SK-N-SH (cell line): ENCODE data around the gene DUSP3. TPM values are rescaled to one million over a fixed set of nuclear protein-coding genes. Genes with fewer than 3 reads are reported as not detected.

Experiments used
- CTCF ChIA-PET: fragments of 300-600, 350-600 bp; formaldehyde crosslinking; extraction: SDS; loops from one replicate; lab custom pipeline; 2021; lab: Yijun Ruan, JAX
- POLR2A ChIA-PET: fragments of 350-600 bp; sonication (Branson Sonifier 250); formaldehyde crosslinking; extraction: SDS; loops from one replicate; lab custom pipeline; 2020; ENCODE audit warnings: antibody characterized with exemption, inconsistent platforms; lab: Yijun Ruan, JAX
- DNase-seq: peaks from one replicate; pipeline ENCODE4 v3.0.0; 2012
- H2AFZ ChIP-seq: fragments of 200-600 bp; sonication (generic); 2 replicates; pipeline ENCODE4 v1.8.1; 2016; ENCODE audit warnings: antibody characterized with exemption, mild to moderate bottlenecking, low read depth
- H3F3A ChIP-seq: fragments of 200-600 bp; sonication (generic); replicated peaks from 2 replicates; pipeline ENCODE3; 2016; ENCODE audit warnings: antibody characterized with exemption, mild to moderate bottlenecking; ENCODE audit not compliant: insufficient read depth
- H3K27ac ChIP-seq, 2 experiments: fragments of 200-500 bp in 1 of 2; fragments of 200-600 bp in 1 of 2; sonication (Bioruptor generic) in 1 of 2; sonication (generic), shearing (Covaris generic) in 1 of 2; 2 replicates each; pipeline versions ENCODE4 v1.5.1 to v1.6.1; 2014 to 2016; ENCODE audit warnings: low read depth in 2 of 2, inconsistent platforms in 1 of 2, low read length in 1 of 2, mild to moderate bottlenecking in 1 of 2, mixed read lengths in 1 of 2
- H3K27me3 ChIP-seq: fragments of 200-600 bp; sonication (generic), shearing (Covaris generic); 2 replicates; pipeline ENCODE4 v1.6.1; 2016; ENCODE audit warnings: mixed run types; ENCODE audit not compliant: insufficient read depth
- H3K36me3 ChIP-seq, 2 experiments: fragments of 200-500 bp in 1 of 2; fragments of 200-600 bp in 1 of 2; sonication (Bioruptor generic) in 1 of 2; sonication (generic) in 1 of 2; replicated peaks in 1 of 2; 2 replicates each; pipeline versions ENCODE3 to v1.5.1; 2014 to 2016; ENCODE audit warnings: low read length in 1 of 2, mild to moderate bottlenecking in 1 of 2; ENCODE audit not compliant: insufficient read depth in 2 of 2, control insufficient read depth in 1 of 2
- H3K4me1 ChIP-seq, 2 experiments: fragments of 200-500 bp in 1 of 2; fragments of 200-600 bp in 1 of 2; sonication (Bioruptor generic) in 1 of 2; sonication (generic), shearing (Covaris generic) in 1 of 2; 2 replicates each; pipeline versions ENCODE4 v1.5.1 to v1.6.1; 2014 to 2016; ENCODE audit warnings: low read depth in 1 of 2, low read length in 1 of 2, mixed run types in 1 of 2; ENCODE audit not compliant: insufficient read depth in 2 of 2, control insufficient read depth in 1 of 2
- H3K4me2 ChIP-seq: fragments of 200-600 bp; sonication (generic), shearing (Covaris generic); 2 replicates; pipeline ENCODE4 v1.6.1; 2017; ENCODE audit warnings: mixed run types
- H3K4me3 ChIP-seq, 2 experiments: fragments of 200-500 bp in 1 of 2; fragments of 200-600 bp in 1 of 2; sonication (Bioruptor generic) in 1 of 2; sonication (generic), shearing (Covaris generic) in 1 of 2; 2 replicates each; pipeline versions ENCODE4 v1.5.1 to v1.8.1; 2014 to 2016; ENCODE audit warnings: low read depth in 2 of 2, inconsistent platforms in 1 of 2, low read length in 1 of 2, mild to moderate bottlenecking in 1 of 2, mixed read lengths in 1 of 2, moderate library complexity in 1 of 2
- H3K79me2 ChIP-seq: fragments of 200-600 bp; sonication (generic); 2 replicates; pipeline ENCODE4 v1.8.1; 2017; ENCODE audit warnings: mild to moderate bottlenecking; ENCODE audit not compliant: insufficient read depth
- H3K9ac ChIP-seq: fragments of 200-600 bp; sonication (generic); 2 replicates; pipeline ENCODE4 v1.6.1; 2017; ENCODE audit warnings: mixed run types
- H3K9me2 ChIP-seq: fragments of 200-600 bp; sonication (generic); 2 replicates; pipeline ENCODE4 v1.6.1; 2017; ENCODE audit warnings: mixed run types
- H3K9me3 ChIP-seq: fragments of 200-600 bp; sonication (generic); 2 replicates; pipeline ENCODE4 v1.6.1; 2017; ENCODE audit warnings: mixed run types, mild to moderate bottlenecking, moderate library complexity
- H4K20me1 ChIP-seq: fragments of 200-600 bp; sonication (generic); 2 replicates; pipeline ENCODE4 v1.6.1; 2017; ENCODE audit warnings: mild to moderate bottlenecking, mixed run types; ENCODE audit not compliant: insufficient read depth
- CHD2 ChIP-seq: fragments of 150-350 bp; IDR thresholded peaks from 2 replicates; pipeline ENCODE4 v1.6.1; 2018; ENCODE audit warnings: low read length; ENCODE audit not compliant: partially characterized antibody
- EP300 ChIP-seq, 2 experiments: IDR thresholded peaks; 2 replicates each; pipeline versions ENCODE4 v1.4.0 to v1.6.1; 2012; ENCODE audit warnings: borderline replicate concordance in 1 of 2, low read depth in 1 of 2, low read length in 1 of 2
- FOSL2 ChIP-seq: IDR thresholded peaks from 2 replicates; pipeline ENCODE4 v1.4.0; 2012; ENCODE audit warnings: low read depth, mild to moderate bottlenecking, moderate library complexity, borderline replicate concordance
- FOXJ3 ChIP-seq: sonication (generic); formaldehyde crosslinking; IDR thresholded peaks from 2 replicates; pipeline ENCODE4 v1.5.1; 2020; ENCODE audit warnings: mild to moderate bottlenecking, missing genetic modification reagents
- FOXM1 ChIP-seq: IDR thresholded peaks from 2 replicates; pipeline ENCODE4 v1.4.0; 2012; ENCODE audit warnings: low read depth, mild to moderate bottlenecking
- MAX ChIP-seq: IDR thresholded peaks from 2 replicates; pipeline ENCODE4 v1.4.0; 2012; ENCODE audit warnings: low read depth
- MEF2A ChIP-seq: IDR thresholded peaks from 2 replicates; pipeline ENCODE4 v1.4.0; 2012; ENCODE audit warnings: low read depth, borderline replicate concordance
- NFIC ChIP-seq: IDR thresholded peaks from 2 replicates; pipeline ENCODE4 v1.4.0; 2012; ENCODE audit warnings: borderline replicate concordance
- TCF12 ChIP-seq: IDR thresholded peaks from 2 replicates; pipeline ENCODE4 v1.4.0; 2012
- USF2 ChIP-seq: fragments of 150-350 bp; IDR thresholded peaks from 2 replicates; pipeline ENCODE4 v1.6.1; 2017; ENCODE audit warnings: antibody characterized with exemption, low read length, low read depth, borderline replicate concordance
- WGBS: methylation state at CpG from one replicate; pipeline ENCODE4 v1.1.6; 2017; ENCODE audit warnings: low lambda C conversion rate; 5-methylcytosine and 5-hydroxymethylcytosine counted together
- polyA plus RNA-seq, 3 experiments: library from polyadenylated mRNA; depleted of rRNA; stranded (reverse); fragments of >200 nt; gene quantifications; 2 replicates each; pipeline ENCODE4 v1.2.3, GENCODE V29; 2012
- TF ChIP-seq, protein P1 (sequence below): fragments of 200-600 bp; sonication (generic); IDR thresholded peaks from 2 replicates; pipeline ENCODE4 v1.6.1; 2017; ENCODE audit warnings: antibody characterized with exemption, mild to moderate bottlenecking, moderate library complexity
- TF ChIP-seq, protein P2 (sequence below): IDR thresholded peaks from 2 replicates; pipeline ENCODE4; 2012

The DUSP3 gene
- polyA plus RNA-seq, 1 of the 3 experiments (the other 2 are of a cell fraction) = 31.5 TPM

- TF ChIP-seq FOSL2 = no peak
- TF ChIP-seq, protein P1, sequence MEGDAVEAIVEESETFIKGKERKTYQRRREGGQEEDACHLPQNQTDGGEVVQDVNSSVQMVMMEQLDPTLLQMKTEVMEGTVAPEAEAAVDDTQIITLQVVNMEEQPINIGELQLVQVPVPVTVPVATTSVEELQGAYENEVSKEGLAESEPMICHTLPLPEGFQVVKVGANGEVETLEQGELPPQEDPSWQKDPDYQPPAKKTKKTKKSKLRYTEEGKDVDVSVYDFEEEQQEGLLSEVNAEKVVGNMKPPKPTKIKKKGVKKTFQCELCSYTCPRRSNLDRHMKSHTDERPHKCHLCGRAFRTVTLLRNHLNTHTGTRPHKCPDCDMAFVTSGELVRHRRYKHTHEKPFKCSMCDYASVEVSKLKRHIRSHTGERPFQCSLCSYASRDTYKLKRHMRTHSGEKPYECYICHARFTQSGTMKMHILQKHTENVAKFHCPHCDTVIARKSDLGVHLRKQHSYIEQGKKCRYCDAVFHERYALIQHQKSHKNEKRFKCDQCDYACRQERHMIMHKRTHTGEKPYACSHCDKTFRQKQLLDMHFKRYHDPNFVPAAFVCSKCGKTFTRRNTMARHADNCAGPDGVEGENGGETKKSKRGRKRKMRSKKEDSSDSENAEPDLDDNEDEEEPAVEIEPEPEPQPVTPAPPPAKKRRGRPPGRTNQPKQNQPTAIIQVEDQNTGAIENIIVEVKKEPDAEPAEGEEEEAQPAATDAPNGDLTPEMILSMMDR = no peak
- no peak for TF ChIP-seq FOXM1
- no peak for TF ChIP-seq EP300 (IDR thresholded peaks at IDR 0.05; ENCODE audit: borderline replicate concordance in 1 of 2, low read depth in 1 of 2, low read length in 1 of 2)
These were observed 33.2 kb downstream of the DUSP3 start (continued) for GRCh38 chr17:43745541-43745940.

- no peak overlapping the region for H3K27ac ChIP-seq
- H3K9me2 ChIP-seq = no peaks in the 10 kb centered on the region
- TF ChIP-seq, protein P1 = no peak
- TF ChIP-seq USF2 = no peak
- TF ChIP-seq, all 33 proteins: peak for 0
- Histone ChIP-seq H3K27me3 (no peaks in the 10 kb centered on the region), H3K4me3 (no peak overlapping the region), H3F3A (no peaks in the 10 kb centered on the region), H3K36me3 (no peaks in the 10 kb centered on the region), H3K9ac (no peak overlapping the region), H2AFZ (no peak overlapping the region), H3K9me3 (no peaks in the 10 kb centered on the region), H4K20me1 (no peaks in the 10 kb centered on the region), H3K4me2 (no peak overlapping the region), H3K4me1 (0 out of 4 replicates have a peak, but pooled peaks cover 0 to 3% of the 10 kb centered on the region in 2 experiments), H3K79me2 (no peaks in the 10 kb centered on the region)
- CTCF ChIA-PET = interaction anchor here (1.5 to 9.4 kb wide), 3 partner anchors 19 to 165 kb away, joined by 5 to 54 read pairs (median 8); partner anchors contain the start of gene SOST
- POLR2A ChIA-PET = no interaction called here
- WGBS = 89% methylated on average over 3 of the region's 5 CpGs
- DNase-seq = no peak
These were observed 37.1 kb downstream of the DUSP3 start for GRCh38 chr17:43741636-43742035.

DNA sequence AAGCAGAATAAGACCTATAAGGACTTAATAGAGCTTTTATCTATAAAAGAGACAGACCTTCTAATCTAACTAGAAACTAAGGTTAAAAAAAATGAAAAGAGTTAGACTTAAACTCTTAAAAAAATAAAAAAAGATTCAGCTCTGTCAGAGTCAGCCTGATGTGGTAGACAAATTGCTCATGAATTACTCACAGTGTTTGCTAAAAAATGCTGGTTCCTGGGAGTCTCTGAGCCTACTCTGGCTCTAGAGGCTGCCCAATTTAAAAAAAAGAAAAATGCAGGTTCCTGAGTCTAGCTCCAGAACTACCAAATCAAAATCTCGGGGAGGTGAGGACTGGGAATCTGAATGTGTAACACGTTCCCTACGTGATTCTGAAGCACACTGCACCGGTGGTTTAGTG, 38.2 kb downstream of the DUSP3 start:
- no peaks in the 10 kb centered on the region for H3K9me3 ChIP-seq
- 0 out of 4 replicates have a peak, but pooled peaks cover 0 to 3% of the 10 kb centered on the region in 2 experiments for H3K4me1 ChIP-seq
- H3F3A ChIP-seq = no peaks in the 10 kb centered on the region
- peak overlapping the region in 1 of 2 experiments; percentile 61; a peak in 2 of 4 replicates for H3K27ac ChIP-seq
- WGBS = 74% methylated on average over 4 of the region's 4 CpGs
- ChIA-PET POLR2A (no interaction called here), CTCF (interaction anchor here (0.7 to 9.4 kb wide), 3 partner anchors 20 to 66 kb away, joined by 3 to 54 read pairs (median 8); partner anchors contain the start of gene SOST)
- H3K79me2 ChIP-seq = no peaks in the 10 kb centered on the region
- no peaks in the 10 kb centered on the region for H3K27me3 ChIP-seq
- DNase-seq = no peak
- 0 out of 2 replicates have a peak overlapping the region, but pooled peaks have one; percentile 26 for H3K9ac ChIP-seq
- H3K36me3 ChIP-seq = no peaks in the 10 kb centered on the region
- H3K4me3 ChIP-seq = no peak overlapping the region
- peak overlapping the region; percentile 78; the same call in 1 of the 2 replicates for H2AFZ ChIP-seq
- H3K9me2 ChIP-seq = no peaks in the 10 kb centered on the region
- H3K4me2 ChIP-seq = peak overlapping the region; percentile 40; the same call in 1 of the 2 replicates
- H4K20me1 ChIP-seq = no peaks in the 10 kb centered on the region
- TF ChIP-seq NFIC = 0 out of 2 replicates have a peak, but pooled peaks have one; percentile 9
- 0 out of 2 replicates have a peak, but pooled peaks have one; percentile 16 for TF ChIP-seq TCF12
- no peak for TF ChIP-seq FOXJ3 (CRISPR knock-in tag)
- no peak for TF ChIP-seq CHD2
- TF ChIP-seq, protein P2, sequence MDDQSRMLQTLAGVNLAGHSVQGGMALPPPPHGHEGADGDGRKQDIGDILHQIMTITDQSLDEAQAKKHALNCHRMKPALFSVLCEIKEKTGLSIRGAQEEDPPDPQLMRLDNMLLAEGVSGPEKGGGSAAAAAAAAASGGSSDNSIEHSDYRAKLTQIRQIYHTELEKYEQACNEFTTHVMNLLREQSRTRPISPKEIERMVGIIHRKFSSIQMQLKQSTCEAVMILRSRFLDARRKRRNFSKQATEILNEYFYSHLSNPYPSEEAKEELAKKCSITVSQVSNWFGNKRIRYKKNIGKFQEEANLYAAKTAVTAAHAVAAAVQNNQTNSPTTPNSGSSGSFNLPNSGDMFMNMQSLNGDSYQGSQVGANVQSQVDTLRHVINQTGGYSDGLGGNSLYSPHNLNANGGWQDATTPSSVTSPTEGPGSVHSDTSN = peak; percentile 57
- no peak for TF ChIP-seq MAX
- TF ChIP-seq EP300 (IDR thresholded peaks at IDR 0.05; ENCODE audit: borderline replicate concordance in 1 of 2, low read depth in 1 of 2, low read length in 1 of 2) = no peak
- TF ChIP-seq MEF2A = no peak
- TF ChIP-seq, protein P1 = no peak
